ENCODE data around the gene KCNF1.

The KCNF1 gene

DNA sequence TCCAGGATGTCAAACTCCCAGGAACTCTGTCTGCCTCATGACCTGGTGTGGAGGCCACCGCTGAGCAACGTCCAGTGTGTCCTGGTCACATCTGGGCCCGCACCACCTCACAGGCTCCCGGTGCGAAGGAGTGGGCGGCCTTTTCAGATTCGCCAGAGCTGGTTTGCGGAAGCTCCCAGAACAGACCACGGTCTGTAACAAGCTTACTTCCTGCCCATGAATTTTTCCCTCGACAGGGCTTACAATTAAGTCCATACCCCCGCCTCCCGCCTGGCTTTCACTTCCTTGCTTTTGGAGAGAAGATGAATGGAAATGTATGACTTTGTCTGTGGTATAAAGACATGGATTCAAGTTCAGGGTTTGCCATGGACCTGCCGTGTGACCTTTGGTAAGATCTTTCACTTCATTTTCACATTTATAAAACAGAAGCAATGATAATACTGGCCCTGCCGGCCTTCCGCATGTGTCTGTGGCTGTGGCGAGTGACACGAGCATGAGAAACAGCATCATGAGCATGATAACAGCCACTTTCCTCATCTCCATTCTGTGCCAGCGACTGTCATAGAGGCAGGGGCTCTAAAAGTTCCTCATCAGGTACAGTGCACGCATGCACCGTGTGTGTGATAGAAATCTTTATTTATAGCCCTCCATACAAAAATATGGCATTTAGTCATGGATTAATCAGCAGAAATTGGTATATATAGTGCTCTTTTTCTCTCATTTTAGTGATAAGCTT, 31.0 kb upstream of the KCNF1 start:
- DNase-seq: no peak

DNA sequence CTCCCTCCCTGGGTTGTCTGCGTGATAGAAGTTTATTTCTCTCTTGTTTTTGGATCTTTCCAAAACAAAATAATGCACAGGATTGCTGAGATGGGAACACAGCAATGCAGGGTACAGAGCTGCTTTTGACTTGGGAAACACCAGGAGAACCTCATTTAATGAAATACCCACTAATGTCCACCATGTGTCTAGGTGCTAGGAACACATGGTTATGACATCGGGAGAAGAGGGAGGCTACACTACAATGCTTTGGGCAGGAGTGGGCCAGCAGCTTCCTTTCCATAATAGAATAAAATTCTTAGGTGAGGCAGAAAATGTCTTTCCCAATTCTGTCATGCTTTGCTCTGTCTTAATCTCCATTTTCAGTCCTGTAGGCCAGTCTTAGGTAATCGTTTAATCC, 29.2 kb upstream of the KCNF1 start:
- no peak for DNase-seq

DNA sequence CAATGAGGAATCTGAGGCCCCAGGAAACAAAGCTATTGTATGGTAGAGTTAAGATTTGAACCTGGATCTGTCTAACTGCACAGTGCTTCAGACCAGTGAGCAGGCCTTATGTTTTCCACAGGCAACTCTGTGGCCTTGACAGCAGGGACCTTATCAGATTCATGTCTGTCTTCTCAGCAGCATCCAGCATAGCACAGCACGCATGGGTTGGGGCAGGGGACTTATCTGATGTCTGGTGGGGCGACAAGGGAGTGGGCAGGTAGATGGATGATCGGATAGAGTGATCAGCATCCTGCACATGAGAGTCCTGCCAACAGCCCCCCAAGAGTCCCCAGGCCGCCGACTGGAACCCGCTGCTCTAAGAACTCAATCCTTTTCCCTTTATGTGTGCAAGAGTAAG, 28.7 kb upstream of the KCNF1 start:
- no peak for DNase-seq

DNA sequence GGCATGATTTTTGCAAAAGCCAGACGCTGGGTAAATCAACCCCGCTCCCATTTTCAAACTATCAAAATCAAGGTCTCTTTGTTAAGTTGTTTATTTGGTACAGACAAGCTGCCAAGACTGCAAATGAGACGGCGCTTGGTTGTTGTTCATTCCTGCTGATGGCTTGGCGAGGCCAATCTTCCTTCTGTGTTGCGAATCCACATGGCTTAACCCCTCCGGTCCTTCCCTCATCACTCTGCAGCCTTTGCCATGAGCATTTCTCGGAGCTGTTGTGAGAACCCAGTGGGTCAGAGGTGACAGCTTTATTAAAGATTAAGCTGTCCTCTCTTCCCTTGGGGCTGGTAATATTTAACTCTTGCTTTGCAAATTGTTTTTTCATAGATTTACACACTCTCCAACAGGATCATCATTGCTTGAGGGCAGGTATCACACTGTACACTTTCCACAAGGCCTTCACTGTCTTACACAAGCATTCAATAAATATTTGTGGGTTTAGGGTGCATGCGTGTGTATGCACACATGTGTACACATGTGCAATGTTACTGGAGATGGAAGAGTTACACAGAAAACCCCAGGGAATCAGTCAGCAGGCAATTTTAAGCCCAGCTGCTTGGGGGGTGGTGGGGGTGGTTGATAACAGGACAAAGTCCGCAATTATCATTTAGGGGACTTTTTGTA, 27.8 kb upstream of the KCNF1 start:
- no peak for DNase-seq

DNA sequence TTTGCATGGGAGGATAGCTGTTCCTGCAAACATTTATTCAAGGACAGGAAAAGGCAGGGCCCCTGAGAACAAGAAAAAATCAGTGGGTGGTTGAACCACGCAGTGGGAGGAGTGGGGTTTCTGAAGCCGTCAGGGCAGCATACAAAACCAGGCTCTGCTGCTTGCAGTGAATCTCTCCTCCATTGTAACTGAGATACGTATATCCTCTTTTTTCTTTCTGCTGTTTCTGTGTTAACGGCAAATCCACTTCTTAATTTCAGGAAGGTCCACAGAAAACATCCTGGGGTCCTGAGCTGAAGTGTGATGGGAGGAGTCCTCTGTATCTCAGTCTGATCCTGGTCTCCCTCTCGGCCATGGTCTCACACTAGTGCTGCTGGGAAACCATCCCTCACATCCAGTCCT, 27.2 kb upstream of the KCNF1 start:
- DNase-seq: no peak

DNA sequence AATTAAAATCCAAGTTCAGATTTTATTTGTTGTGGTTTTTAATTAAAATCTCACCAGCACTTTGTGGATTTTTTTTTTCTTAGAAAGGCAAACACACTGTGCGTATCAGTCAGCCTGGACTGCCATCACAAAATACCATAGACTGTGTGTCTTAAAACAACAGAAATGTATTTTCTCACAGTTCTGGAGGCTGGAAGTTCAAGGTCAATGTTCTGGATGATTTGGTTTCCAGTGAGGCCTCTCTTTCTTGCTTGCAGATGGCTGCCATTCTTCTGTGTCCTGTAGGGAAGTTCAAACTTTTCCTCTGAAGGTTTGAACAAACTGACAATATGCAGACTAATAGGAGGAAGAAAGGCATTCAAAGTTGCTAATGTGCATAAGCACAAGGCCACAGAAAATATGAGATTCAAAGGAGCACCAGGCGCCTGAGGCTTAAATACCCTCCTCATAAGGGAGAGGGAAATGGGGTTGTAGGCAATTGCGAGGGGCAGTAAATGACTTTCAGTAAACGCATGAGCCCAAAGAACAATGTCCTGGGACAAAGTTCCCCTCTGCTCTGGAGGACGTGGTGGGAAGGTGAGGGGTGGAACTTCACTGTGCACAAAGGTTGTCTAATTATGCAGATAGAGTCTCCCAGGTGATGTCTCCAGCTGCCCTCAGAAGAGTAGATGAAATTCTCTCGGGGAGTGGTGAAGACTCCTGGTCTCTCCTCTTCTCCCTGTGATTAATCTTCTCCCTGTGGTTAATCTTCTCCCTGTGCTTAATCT, 26.5 kb upstream of the KCNF1 start:
- no peak for DNase-seq

DNA sequence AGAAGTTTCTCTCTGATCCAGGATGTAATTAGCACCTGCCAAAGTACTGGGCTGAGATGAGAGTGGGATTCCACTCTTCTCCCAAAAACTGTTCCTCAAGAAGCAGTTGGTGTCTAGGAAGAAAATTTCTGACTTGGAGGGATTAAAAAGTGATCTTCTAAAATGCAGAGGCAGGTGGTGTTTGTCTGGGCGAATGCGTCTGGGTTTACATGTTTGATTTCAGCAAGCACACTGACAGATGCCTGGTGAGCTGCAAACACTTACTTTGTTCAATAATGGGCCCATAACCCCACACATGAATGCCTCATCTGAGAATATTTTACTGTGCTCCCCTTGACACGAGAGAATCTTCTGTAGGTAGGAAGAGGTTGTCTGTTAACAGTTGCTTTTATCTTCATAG, 24.3 kb upstream of the KCNF1 start:
- DNase-seq: no peak

DNA sequence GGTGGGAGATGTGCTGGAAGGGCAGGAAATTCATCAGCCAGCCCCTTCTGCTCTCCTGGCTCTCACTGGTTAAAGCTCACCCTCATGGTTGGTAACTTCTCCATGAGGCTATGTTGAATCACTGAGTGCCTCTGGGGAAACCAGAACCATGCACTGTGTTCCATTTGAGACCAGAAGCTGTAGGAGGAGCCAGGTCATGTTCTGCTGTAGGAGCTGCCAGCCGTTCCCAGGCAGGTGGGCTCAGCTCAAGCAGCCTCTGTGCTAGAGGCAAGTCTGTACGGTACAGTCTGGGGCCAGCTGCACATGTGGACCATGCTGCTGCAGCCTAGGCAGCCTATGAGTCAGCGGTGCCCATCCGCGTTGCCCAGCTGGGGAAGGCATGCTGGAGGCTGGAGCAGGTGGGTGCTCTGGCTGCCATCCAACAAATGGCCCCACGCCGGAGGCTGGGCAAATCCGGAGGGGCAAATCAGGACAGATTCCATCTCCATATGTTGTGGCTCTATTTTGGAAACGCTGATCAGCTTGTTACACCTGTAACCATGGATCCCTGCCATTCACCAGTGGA, 22.0 kb upstream of the KCNF1 start:
- no peak for DNase-seq

DNA sequence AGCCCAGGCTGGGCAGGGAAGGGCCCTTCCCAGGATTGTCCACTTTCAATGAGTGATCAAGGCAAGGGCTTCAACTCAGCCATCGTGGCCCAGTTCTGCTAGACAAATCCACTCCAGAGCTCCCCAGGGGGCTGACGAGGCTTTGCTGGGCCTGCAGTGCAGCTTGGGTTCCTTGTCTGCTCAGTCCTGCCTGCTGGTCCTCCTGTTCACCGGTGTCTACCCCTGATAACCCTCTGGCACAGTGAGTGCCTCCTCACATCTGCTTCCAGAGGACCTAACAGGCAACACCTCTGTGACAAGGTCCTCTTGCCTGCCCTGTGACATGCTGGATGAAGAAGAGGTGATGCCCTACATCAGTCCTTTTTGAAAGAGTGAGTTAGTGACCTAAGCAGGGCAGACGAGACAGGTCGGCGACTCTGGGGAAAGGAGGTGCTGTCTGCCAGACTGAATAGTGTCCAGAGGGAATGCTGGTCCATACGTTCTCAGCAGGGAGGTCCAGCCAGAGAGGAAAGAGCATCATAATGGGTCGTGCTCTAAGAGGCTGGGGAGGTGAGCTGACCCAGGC, 20.9 kb upstream of the KCNF1 start:
- no peak for DNase-seq

DNA sequence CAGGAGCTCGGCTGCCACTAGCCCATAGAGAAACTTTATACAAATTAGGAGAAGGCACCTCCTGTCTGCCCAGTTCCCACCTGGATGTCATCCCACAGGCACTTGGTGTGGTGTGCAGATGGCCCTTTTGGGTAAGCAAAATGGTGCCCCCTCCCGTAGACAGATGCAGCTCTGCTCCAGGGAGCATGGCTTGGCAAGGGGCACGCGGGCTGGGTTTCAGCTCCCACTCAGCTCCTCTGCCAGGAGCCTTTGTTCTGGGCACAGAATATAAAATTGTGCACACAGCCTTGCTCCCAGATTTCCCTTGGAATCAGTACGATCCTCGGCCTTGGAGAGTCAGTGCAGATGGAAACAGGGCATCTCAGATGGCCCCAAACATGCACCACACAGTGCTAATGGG, 20.3 kb upstream of the KCNF1 start:
- no peak for DNase-seq

DNA sequence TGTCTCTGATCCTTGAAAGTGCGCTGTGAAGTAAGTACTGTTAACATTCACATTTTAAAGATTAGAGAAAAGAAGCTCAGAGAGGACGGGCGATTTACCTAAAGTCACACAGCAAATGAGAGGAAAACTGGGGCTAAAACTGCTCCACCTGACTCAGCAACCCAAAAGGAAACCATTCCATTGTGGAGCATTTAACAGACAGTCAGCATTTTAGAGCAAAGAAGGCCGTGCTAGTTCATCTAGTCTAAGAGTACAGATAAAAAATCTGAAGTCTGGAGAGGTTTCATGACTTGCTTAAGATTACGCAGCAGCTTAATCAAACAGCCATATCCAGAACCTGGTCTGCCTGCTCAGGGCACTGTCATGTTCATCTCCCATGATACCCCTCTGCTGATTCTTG, 19.9 kb upstream of the KCNF1 start:
- DNase-seq: no peak

DNA sequence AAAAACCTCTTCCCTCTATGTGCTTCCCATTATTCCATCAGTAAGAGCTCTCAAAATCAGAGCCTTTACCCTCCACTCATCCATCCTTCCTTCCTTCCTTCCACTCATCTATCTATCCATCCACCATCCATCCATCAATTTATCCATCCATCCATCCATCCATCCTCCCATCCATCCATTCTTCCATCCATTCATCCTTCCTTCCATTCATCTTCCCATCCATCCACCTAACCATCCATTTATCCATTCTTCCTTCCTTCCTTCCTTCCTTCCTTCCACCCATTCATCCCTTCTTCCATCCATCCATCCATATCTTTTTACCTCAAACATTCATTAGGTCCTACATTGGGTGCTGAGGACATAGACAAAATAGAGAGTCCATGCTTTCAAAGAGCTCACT, 19.4 kb upstream of the KCNF1 start:
- no peak for DNase-seq

DNA sequence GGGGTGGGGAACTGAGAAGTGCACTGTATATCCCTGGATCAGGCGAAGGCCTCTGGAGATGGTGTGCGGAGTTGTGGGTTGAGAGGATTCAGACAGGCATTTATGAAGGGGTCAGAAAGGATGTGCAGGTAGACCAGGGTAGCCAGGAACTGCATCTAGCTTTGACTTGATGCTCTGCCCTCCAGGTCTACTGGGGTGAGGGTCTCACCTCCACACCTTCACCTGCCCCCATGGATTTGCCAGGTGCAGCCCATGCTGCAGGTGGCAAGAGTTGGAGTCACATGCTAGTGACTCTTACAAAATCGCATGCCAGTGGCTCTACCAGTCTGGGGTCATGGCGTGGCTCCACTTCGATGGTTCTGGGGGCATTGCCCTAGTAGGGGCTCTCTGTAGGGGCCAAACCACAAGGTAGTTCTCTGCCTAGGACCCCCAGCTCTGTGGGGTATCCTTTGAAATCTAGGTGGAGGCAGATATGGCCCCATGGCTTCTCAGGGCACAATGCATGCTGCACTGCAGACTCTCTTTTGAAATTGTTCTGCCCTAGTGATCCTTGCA, 18.9 kb upstream of the KCNF1 start:
- DNase-seq: no peak

DNA sequence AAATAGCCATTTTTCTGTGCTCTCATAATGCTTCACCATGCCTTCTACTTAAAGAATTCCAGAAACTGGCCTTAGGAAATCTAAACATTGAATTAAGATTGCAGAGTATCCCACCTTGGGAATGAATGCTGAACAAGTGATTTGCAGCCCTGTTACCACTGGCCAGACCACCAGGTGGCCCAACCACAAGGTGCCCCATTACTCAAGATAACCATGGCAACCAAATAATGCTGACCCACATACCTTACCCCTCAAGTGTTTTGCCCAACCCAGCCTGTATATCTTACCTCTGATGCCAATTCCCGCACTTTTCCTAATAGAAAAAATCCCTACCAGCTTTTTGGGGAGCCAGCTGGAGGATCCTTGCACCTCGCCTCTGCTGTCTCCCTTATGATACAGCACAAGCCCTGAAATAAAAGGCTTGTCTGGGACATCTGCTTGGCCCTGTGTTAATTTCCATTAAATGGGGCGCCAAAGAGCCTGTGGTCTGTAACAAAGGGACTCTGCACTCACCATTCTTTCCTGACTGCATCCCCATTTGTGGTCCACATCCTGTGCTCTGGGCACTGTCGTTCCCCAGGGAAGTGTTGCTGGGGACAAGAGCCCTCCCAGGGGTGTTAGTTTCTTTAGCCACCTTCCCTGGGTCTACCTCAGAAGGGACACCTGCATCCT, 17.3 kb upstream of the KCNF1 start:
- DNase-seq: no peak

DNA sequence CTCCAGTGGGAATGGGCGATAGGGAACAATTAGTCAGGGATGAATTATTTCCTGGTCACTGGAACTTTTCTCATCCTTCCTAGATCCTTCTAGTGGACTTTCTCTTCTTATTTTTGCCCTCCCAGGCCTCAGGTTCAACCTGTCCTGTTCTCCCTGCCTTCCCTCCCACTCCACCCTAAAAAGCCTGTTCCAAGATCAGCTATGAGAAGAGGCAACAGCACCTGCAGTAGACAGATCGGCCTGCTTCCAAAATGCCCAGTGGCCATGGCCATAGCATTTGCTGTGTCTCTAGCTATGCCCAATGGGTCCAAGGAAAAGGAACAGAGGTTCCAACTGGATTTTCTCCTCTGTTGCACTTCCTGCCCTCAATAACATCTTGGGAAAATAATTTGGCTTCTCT, 16.5 kb upstream of the KCNF1 start:
- no peak for DNase-seq

DNA sequence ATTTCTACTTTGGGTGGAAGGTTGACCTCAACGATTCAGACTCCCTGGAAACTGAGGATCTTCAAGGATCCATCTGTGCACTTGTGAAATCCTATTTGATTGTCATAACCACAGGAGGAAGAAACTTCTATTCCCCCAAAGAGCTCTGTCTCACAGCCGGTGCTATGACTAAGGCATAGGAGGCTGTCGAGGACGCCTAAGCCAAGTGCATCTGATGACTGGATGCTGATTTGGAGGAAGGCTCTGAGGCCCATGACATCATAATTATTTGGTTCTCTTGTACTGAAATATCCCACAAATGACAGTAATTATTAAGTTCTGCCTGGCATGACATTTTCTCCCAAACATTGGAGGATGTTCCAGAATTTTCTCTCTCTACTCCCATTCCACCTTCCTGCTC, 13.8 kb upstream of the KCNF1 start:
- DNase-seq: no peak

DNA sequence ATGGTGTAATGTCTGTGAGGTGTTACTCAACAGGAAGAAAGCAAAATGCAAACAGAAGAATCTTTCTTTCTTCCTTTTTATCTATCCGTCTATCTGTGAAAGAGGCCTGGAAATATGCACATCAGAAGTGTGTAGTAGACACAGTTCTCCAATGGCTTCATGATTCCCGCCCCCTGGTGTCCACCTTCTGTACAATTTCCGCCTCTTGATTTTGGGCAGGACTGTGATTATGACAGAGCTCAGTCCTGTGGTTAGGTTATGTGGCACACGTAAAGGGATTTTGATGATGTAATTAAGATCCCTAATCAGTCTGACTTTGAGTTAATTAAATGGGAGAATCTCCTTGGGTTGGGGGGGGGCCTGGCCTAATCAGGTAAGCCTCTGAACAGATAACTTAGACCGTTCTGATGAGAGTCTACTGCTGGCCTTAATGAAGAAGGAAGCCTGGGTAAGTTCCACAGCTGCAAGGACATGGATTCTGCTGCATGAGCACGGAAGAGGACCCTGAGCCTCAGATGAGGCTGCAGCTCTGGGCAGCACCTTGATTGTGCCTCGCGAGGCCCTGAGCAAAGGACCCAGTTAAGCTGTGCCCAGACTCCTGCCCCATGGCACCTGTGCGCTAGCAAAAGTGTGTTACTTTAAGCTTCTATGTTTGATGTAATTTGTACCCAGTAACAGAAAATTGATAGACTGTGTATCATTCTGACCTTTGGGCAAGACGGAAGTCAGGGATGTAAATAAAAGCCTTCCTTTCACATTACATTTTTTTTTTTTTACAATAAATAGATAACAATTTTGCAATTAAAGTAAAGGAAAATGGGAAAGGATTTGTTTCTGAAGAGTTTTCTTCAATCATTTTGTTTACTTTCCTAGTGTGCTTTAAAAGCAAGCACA, 11.3 kb upstream of the KCNF1 start:
- no peak for DNase-seq

DNA sequence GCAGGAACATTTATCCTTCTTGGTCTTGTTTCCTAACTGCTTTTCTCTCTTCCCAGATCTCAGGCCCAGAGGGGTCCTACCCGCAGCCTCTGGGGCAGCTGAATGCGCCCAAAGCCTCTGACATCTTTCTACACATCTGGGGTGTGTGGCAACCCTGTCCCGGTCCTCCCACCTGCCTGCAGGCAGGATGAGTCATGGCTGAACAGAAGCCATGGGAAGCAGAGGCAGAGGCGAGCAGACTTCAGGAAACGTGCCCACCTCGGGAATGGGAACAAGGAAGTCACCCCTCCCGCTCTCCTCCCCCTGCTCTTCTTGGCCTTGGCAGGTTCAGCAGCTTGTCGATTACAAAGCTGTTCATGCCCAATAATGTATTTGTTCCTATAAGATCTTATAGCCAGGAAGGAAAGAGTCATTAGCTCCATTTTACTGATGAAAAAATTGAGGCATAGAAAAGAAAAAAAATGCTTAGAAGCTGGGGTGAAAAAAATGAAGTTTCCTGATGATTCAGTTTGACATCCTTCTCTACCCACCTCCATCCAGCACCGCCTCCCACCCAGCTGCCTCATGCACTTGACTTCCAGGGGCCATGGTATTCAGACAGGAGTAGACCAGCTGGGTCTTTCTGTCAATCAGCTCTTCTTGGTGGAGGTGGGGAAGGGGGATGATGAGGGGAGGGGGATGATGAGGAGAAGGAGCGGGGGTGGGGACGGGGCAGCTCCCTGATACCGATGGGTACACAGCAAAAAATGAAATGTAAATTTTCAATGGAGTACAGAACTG, 10.4 kb upstream of the KCNF1 start:
- DNase-seq: no peak

DNA sequence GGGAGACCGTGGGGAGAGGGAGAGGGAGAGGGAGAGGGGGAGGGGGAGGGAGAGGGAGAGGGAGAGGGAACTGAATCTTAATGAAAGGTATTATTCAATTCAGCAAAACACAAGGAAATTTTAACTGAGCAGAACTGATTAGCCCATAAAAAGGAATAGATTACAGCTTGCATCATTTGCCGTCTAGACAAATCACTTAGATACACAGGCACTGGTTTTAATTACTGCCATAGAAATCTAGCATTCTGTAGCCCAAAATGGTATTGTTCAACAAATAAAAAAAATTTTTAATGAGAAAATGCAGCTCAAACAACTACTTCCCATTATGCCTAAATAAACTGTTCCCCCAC, 7.9 kb upstream of the KCNF1 start:
- DNase-seq: no peak

DNA sequence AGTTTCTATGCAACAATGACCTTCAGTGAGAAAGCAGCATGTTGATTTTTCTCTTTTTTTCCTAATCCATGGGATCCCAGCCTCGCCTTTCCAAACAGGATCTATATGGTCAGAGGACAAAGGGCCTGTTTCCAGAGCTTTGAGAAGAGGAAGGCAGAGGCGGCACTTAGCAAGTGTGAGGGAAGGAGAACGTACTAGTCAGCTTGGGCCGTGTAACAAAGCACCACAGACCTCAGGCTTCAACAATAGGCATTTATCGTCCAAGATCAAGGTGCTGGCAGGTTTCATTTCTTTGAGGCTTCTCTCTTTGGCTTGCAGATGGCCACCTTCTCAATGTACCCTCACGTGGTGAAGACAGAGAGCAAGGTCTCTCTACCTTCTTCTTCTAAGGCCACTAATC, 7.3 kb upstream of the KCNF1 start:
- DNase-seq: no peak

Data from cortex of kidney (tissue), 1 donor.